Measurements from ENCODE around the gene PPP6R2. TPM values are rescaled to one million over a fixed set of nuclear protein-coding genes. Genes with fewer than 3 reads are reported as not detected.

Gene PPP6R2
- total RNA-seq, 1 experiment from 2014 or later: 61.3 TPM

GRCh38 chr22:50301581-50301991 is 41.5 kb upstream of the PPP6R2 start:
- POLR2A ChIA-PET: no interaction called here
- H3K9ac ChIP-seq (ENCODE audit: low read length): peak overlapping the region; percentile 96; the same call in 1 of the 2 replicates
- no peak overlapping the region for H3K4me3 ChIP-seq (replicated peaks in 1 of 2; ENCODE audit: low read depth in 1 of 2, low read length in 2 of 2)
- intact Hi-C loops (cut with micrococcal nuclease): no loop called here
- H3K9me3 ChIP-seq (ENCODE audit: control insufficient read depth in 1 of 2, insufficient read depth in 1 of 2, low read depth in 1 of 2, low read length in 2 of 2): no peaks in the 10 kb centered on the region
- ATAC-seq (no peak), DNase-seq (ENCODE audit: low read depth, low spot score) (no peak)
- no TSS peak for BruUV-seq (replicated peaks)
- TF ChIP-seq POLR2A (IDR thresholded peaks at IDR 0.05; ENCODE audit: borderline replicate concordance, extremely low read depth, insufficient read depth, insufficient read length) (no peak), TCF7L2 (IDR thresholded peaks at IDR 0.05; ENCODE audit: borderline replicate concordance, extremely low read depth, insufficient read depth, insufficient read length) (no peak), EGR1 (IDR thresholded peaks at IDR 0.05; ENCODE audit: low read depth) (no peak), POLR2AphosphoS5 (IDR thresholded peaks at IDR 0.05; ENCODE audit: low read depth, low read length) (no peak), CEBPB (IDR thresholded peaks at IDR 0.05; ENCODE audit: low read depth) (no peak), SRF (IDR thresholded peaks at IDR 0.05; ENCODE audit: low read depth) (no peak), ZBTB33 (IDR thresholded peaks at IDR 0.05; ENCODE audit: extremely low read depth, insufficient replicate concordance, low read length) (no peak), JUND (IDR thresholded peaks at IDR 0.05) (no peak), ELF1 (IDR thresholded peaks at IDR 0.05; ENCODE audit: borderline replicate concordance, low read depth) (no peak), YY1 (IDR thresholded peaks at IDR 0.05; ENCODE audit: extremely low read depth, insufficient replicate concordance, low read depth, low read length) (no peak), RAD21 (IDR thresholded peaks at IDR 0.05; ENCODE audit: low read depth) (no peak), ZFX (IDR thresholded peaks at IDR 0.05) (no peak), SP1 (IDR thresholded peaks at IDR 0.05; ENCODE audit: low read depth) (no peak), SIN3A (IDR thresholded peaks at IDR 0.05; ENCODE audit: low read depth) (no peak), ZNF274 (IDR thresholded peaks at IDR 0.05; ENCODE audit: low read depth, low read length) (no peak), CTCF (IDR thresholded peaks at IDR 0.05 in 2 of 3, conservative IDR thresholded peaks at IDR 0.05 in 1 of 3; ENCODE audit: borderline replicate concordance in 1 of 3, insufficient read depth in 1 of 3, low read depth in 2 of 3, low read length in 2 of 3) (no peak), CBX3 (IDR thresholded peaks at IDR 0.05; ENCODE audit: low read depth) (no peak)
- TF ChIP-seq, protein P1, sequence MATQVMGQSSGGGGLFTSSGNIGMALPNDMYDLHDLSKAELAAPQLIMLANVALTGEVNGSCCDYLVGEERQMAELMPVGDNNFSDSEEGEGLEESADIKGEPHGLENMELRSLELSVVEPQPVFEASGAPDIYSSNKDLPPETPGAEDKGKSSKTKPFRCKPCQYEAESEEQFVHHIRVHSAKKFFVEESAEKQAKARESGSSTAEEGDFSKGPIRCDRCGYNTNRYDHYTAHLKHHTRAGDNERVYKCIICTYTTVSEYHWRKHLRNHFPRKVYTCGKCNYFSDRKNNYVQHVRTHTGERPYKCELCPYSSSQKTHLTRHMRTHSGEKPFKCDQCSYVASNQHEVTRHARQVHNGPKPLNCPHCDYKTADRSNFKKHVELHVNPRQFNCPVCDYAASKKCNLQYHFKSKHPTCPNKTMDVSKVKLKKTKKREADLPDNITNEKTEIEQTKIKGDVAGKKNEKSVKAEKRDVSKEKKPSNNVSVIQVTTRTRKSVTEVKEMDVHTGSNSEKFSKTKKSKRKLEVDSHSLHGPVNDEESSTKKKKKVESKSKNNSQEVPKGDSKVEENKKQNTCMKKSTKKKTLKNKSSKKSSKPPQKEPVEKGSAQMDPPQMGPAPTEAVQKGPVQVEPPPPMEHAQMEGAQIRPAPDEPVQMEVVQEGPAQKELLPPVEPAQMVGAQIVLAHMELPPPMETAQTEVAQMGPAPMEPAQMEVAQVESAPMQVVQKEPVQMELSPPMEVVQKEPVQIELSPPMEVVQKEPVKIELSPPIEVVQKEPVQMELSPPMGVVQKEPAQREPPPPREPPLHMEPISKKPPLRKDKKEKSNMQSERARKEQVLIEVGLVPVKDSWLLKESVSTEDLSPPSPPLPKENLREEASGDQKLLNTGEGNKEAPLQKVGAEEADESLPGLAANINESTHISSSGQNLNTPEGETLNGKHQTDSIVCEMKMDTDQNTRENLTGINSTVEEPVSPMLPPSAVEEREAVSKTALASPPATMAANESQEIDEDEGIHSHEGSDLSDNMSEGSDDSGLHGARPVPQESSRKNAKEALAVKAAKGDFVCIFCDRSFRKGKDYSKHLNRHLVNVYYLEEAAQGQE (IDR thresholded peaks at IDR 0.05; ENCODE audit: low read depth): no peak
- TF ChIP-seq, protein P2, sequence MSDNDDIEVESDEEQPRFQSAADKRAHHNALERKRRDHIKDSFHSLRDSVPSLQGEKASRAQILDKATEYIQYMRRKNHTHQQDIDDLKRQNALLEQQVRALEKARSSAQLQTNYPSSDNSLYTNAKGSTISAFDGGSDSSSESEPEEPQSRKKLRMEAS (IDR thresholded peaks at IDR 0.05): no peak
- H3K36me3 ChIP-seq (ENCODE audit: control insufficient read depth in 1 of 2, insufficient read depth in 2 of 2, low read length in 2 of 2): 0 out of 4 replicates have a peak, but pooled peaks cover 0 to 2% of the 10 kb centered on the region in 2 experiments
- peak overlapping the region; percentile 98 for H3K4me2 ChIP-seq (ENCODE audit: low read length)
- no peaks in the 10 kb centered on the region for H3K9me2 ChIP-seq (ENCODE audit: insufficient read depth)
- RAD21 ChIA-PET (ENCODE audit: low non-redundant PET in 1 of 2, low total read pairs in 2 of 2, uncharacterized antibody in 2 of 2, unreplicated experiment in 2 of 2): interaction anchor here in 1 of 2 experiments (0.7 kb wide), 1 partner anchor 26 kb away, joined by 3 read pairs; no protein-coding TSS in a partner anchor
- no peaks in the 10 kb centered on the region for H3K27me3 ChIP-seq (ENCODE audit: insufficient read depth, low read length)
- H2AFZ ChIP-seq (ENCODE audit: low read depth, low read length, poor library complexity, severe bottlenecking): no peak overlapping the region
- CTCF ChIA-PET: no interaction called here
- H3K27ac ChIP-seq (ENCODE audit: low read depth, low read length): peak overlapping the region; percentile 99; the same call in 1 of the 2 replicates
- peaks cover 99% of the 10 kb centered on the region for H3K79me2 ChIP-seq (ENCODE audit: insufficient read depth, low read length)
- no peaks in the 10 kb centered on the region for H4K20me1 ChIP-seq (ENCODE audit: insufficient read depth)
- H3K4me1 ChIP-seq (ENCODE audit: control insufficient read depth in 1 of 2, insufficient read depth in 2 of 2, low read length in 2 of 2): peaks cover 68 to 95% of the 10 kb centered on the region in 2 experiments
